NCI-H82 treated with DMSO at 0.1 percent for 48 hours (cell line): Measurements from ENCODE around the gene KRTAP19-5.
A peak's percentile ranks its signal among the peaks of the same experiment; 100 is the strongest.
"Not testable (repeated sequence)": the region's sequence is repeated elsewhere in the genome, so short reads cannot be mapped to it uniquely, and the experiment has no call there.

Experiments used
- DNase-seq: peaks from one replicate; lab custom pipeline; 2025; ENCODE audit not compliant: unreplicated experiment; lab: John Stamatoyannopoulos, UW

Gene KRTAP19-5

GRCh38 chr21:30502041-30502440 lies at the start of gene KRTAP19-5:
Gene KRTAP19-5, minus strand, starts transcription at chr21:30502141. Its CDS starts 51 bp downstream, at chr21:30502090.
- DNase-seq = no peak

DNA sequence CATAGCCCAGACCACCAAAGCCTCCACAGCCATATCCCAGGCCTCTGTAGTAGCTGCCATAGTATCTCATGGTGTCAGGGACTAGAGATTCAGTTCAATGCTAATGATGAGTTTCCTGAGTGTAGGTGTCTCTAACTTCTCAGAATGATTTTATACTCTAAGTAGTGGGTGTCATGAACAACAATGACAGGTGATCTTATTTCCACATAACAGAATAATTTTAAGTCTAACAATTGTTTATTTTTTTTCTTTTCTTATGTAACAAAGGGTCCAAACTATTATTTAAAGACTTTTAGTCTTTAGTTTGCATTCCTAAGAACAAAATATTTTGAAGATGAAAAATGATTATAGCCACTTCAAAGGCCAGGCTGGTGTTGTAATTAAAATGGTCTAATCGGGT lies 39.8 kb upstream of the KRTAP19-5 start, which contains the start of gene KRTAP19-6:
KRTAP19-6 (minus strand) TSS at position 101 of the 400 bp plus-strand sequence; CDS start at position 70, 31 bp downstream.
- no peak for DNase-seq

DNA sequence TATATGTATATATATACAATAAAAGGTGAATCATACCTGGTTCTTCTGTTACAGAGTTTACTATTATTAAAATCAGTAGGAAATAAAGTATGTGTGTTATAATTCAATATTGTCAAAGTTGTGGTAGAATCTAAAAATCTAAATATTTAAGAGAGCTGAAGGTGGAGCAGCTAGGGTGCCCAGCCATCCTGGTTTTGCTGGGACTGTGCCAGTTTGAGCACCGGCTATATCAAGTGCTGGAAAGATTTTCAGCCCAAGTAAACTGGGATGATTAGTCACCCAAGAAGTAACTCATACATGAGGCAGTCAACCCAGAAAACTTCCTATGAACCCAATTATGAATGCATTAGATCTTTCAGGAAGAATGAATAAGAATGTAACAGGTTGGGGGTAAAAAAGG lies 16.9 kb upstream of the KRTAP19-5 start:
- no peak for DNase-seq

GRCh38 chr21:30515681-30516080 lies 13.7 kb upstream of the KRTAP19-5 start:
- no peak for DNase-seq

DNA sequence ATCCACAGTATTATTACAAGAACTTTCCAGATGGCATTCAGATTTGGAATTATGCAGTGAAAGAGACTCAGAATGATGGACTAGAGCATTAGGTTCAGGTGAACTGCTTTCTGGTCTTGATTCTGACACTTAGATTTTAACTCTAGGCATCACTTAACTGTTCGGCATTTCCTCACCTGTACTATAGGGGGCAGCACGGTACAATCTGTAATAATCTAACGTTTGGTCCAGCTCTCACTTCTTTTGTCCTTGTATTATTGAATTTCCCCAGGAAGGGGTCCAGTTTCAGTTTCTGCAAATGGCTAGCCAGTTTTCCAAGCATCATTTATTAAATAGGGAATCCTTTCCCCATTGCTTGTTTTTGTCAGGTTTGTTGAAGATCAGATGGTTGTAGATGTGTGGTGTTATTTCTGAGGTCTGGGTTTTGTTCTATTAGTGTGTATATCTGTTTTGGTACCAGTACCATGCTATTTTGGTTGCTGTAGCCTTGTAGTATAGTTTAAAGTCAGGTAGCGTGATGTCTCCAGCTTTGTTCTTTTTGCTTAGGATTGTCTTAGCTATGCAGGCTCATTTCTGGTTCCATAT lies 3.8 kb upstream of the KRTAP19-5 start:
- DNase-seq = not testable (repeated sequence)

GRCh38 chr21:30497065-30497464 lies 4.9 kb downstream of the KRTAP19-5 start, which contains the start of gene KRTAP19-4:
Gene KRTAP19-4, minus strand, starts transcription at chr21:30497165. Its CDS starts 55 bp downstream, at chr21:30497110.
- DNase-seq = no peak

- DNase-seq = no peak
These were observed 9.9 kb downstream of the KRTAP19-5 start, which contains the start of gene KRTAP19-3 for GRCh38 chr21:30491963-30492428. Gene KRTAP19-3, minus strand, starts transcription at chr21:30492013. Its CDS starts 56 bp downstream, at chr21:30491957.

DNA sequence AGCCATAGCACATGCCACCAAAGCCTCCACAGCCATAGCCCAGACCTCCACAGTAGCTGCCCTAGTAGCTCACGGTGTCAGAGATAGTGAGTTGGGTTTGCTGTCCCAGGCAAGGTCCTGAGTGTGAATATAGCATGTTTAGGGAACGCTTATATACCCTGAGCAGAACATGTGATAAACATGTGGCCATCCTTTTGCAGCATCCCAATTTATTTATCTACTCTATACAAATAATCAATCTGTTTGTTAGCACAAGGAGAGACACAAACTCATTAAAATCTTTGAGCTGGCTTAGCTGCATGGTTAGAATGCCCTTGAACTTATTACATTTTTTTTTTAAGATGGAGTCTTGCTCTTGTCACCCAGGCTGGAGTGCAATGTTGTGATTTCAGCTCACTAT lies 14.6 kb downstream of the KRTAP19-5 start, which contains the start of gene KRTAP19-2:
KRTAP19-2 (minus strand) TSS at position 101 of the 400 bp plus-strand sequence; CDS start at position 13, 88 bp downstream.
- no peak for DNase-seq

- no peak for DNase-seq
These were observed 15.8 kb downstream of the KRTAP19-5 start for GRCh38 chr21:30486180-30486579.

DNA sequence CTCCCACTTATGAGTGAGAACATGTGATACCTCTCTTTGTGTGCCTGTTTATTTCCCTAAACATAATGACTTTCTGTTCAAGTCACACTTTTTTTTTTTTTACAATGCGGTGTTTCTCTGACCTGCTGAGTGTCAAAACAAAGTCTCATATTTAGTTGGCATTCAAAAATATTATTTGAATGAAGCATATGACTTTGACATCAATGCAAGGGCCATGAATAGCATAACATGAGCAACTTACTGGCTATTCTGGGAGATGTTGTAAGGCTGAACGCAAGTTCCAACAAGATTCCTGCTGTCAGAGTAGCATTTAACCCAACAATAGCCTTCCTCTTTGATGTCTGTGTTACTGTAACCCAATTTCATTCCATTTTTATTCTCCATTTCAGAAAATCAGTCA lies 19.8 kb downstream of the KRTAP19-5 start:
- DNase-seq = no peak

DNA sequence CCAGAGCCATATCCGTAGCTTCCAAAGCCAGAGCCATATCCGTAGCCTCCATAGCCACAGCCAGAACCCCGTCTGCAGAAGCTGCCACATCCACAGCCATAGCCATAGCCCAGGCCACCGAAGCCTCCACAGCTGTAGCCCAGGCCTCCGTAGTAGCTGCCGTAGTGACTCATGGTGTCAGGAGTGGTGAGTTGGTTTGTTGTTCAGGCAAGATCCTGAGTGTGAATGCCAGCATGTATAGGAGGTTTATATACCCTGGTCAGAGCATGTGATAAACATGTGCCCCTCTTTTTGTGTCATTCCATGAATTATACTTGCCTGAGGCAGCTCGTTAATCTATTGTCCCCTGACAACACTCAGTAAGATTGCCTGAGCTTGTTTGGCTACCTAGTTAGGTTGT lies 21.8 kb downstream of the KRTAP19-5 start, which contains the start of gene KRTAP19-1:
KRTAP19-1 (minus strand) TSS at position 223 of the 400 bp plus-strand sequence; CDS start at position 173, 50 bp downstream.
- DNase-seq = no peak

DNA sequence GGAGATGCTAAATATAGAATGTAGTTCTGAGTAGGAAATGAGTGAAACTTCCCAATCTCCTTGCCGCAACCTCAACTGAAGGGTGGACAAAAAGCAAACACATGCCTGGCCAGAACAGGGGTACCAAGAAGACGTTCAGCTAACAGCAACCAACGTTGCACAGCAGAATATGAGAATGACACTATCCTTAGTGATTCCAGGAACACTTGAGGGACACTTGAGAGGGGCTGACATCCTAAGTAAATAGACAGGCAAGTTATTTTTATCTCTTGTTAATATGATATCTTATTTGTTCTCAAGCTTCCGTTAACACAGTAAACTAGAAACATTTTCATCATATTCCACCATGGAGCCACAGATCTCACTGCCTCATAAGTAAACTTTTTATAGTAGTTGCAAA lies 22.7 kb downstream of the KRTAP19-5 start:
- DNase-seq = no peak

GRCh38 chr21:30478004-30478403 lies 23.9 kb downstream of the KRTAP19-5 start:
- DNase-seq = no peak

DNA sequence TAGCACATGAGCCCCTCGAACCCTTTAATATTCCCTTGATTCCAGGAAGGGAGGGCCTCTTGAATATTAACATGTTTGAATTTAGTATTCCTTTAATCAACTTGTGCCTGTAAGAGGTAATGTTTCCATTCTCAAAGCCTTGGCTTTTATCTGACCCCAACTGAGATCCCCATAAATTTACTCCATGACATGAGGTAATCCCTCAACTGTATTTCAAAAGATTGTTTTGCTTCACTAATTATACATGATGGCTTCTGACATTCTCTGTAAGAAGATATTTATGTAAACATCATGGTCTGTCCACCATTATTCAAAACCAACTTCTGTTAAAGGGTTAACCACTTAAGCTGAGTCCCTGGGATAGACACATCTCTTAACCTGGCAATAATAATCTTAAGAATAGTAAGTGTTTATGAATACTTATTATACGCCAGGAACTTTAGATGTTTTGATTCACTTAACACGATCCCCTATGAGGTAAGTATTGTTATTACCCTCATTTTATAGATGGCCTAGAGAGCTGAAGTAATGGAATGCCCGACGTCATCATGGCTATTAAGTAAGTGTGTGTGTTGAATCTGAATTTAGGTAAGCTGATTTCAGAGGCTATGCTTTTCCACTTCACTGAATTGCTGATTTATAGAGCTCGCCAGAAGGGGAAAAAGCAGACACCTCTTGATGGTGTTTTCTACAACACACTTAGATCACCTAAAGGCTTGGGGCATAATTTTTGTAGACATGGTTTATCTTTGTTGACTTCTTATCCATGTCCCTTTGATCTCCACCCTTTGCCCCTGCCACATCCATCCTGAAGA lies 32.8 kb downstream of the KRTAP19-5 start:
- no peak for DNase-seq

- DNase-seq = peak; percentile 7
These were observed 38.2 kb downstream of the KRTAP19-5 start for GRCh38 chr21:30463713-30464112.
